Natural killer cell treated with Interleukin-12 subunit alpha and Interleukin-12 subunit beta and Interleukin-15 and Interleukin-18, amount 100 ng/mL, for 72 hours (primary cell): ENCODE results near the gene CEMIP. TPM values are rescaled to one million over a fixed set of nuclear protein-coding genes. Genes with fewer than 3 reads are reported as not detected.
A peak's percentile ranks its signal among the peaks of the same experiment; 100 is the strongest.
"Not testable (repeated sequence)": the region's sequence is repeated elsewhere in the genome, so short reads cannot be mapped to it uniquely, and the experiment has no call there.

Experiments
- ATAC-seq, 2 donors: fragments of 150-1000 bp; cut with Tn5 transposase in 1 of 2; sonication (Bioruptor Pico), chemical (Tn5 transposase) in 1 of 2; 2 replicates each; pipeline ENCODE4 v1.10.0; 2021
- DNase-seq: peaks from one replicate; pipeline ENCODE4 v3.0.0; 2022; ENCODE audit warnings: low spot score
- H3K27ac Mint-ChIP-seq, 2 donors: 1 replicate in 1 of 2; 2 replicates in 1 of 2; pipeline ENCODE4 v1.8.0; 2022; ENCODE audit warnings: mixed read lengths in 2 of 2, mild to moderate bottlenecking in 1 of 2, moderate library complexity in 1 of 2
- H3K27me3 Mint-ChIP-seq, 2 donors: 1 replicate in 1 of 2; 2 replicates in 1 of 2; pipeline ENCODE4 v1.8.0; 2022; ENCODE audit warnings: mixed read lengths in 2 of 2
- H3K36me3 Mint-ChIP-seq: one replicate; pipeline ENCODE4 v1.8.0; 2022; ENCODE audit warnings: mixed read lengths
- H3K4me1 Mint-ChIP-seq, 2 donors: 1 replicate in 1 of 2; 2 replicates in 1 of 2; pipeline ENCODE4 v1.8.0; 2022; ENCODE audit warnings: low read depth in 2 of 2, mixed read lengths in 2 of 2, mild to moderate bottlenecking in 1 of 2
- H3K4me3 Mint-ChIP-seq: one replicate; pipeline ENCODE4 v1.8.0; 2022; ENCODE audit warnings: mixed read lengths
- H3K9me3 Mint-ChIP-seq: 2 replicates; pipeline ENCODE4 v1.8.0; 2022; ENCODE audit warnings: mixed read lengths
- total RNA-seq, 2 donors: library from RNA; stranded (reverse); gene quantifications; one replicate each; pipeline ENCODE4 v1.2.3, GENCODE V29; 2022

CEMIP gene
- total RNA-seq, 2 donors from 2014 or later, result 0.19 to 0.50 TPM

DNA sequence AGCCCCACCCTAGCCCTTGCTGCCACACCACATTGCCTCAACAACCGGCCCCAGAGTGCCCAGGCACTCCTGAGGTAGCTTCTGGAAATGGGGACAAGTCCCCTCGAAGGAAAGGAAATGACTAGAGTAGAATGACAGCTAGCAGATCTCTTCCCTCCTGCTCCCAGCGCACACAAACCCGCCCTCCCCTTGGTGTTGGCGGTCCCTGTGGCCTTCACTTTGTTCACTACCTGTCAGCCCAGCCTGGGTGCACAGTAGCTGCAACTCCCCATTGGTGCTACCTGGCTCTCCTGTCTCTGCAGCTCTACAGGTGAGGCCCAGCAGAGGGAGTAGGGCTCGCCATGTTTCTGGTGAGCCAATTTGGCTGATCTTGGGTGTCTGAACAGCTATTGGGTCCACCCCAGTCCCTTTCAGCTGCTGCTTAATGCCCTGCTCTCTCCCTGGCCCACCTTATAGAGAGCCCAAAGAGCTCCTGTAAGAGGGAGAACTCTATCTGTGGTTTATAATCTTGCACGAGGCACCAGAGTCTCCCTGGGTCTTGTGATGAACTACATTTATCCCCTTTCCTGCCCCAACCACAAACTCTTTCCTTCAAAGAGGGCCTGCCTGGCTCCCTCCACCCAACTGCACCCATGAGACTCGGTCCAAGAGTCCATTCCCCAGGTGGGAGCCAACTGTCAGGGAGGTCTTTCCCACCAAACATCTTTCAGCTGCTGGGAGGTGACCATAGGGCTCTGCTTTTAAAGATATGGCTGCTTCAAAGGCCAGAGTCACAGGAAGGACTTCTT is 171.3 kb downstream of the CEMIP start:
- no peaks in the 10 kb centered on the region for H3K9me3 Mint-ChIP-seq
- H3K27ac Mint-ChIP-seq, result peak overlapping the region in 1 of 2 donors; percentile 17
- ATAC-seq, result no peak
- peaks cover 4 to 17% of the 10 kb centered on the region in 2 donors for H3K4me1 Mint-ChIP-seq
- no peak for DNase-seq
- H3K4me3 Mint-ChIP-seq, result no peak overlapping the region
- H3K27me3 Mint-ChIP-seq, result no peaks in the 10 kb centered on the region
- H3K36me3 Mint-ChIP-seq, result peaks cover 13% of the 10 kb centered on the region

DNA sequence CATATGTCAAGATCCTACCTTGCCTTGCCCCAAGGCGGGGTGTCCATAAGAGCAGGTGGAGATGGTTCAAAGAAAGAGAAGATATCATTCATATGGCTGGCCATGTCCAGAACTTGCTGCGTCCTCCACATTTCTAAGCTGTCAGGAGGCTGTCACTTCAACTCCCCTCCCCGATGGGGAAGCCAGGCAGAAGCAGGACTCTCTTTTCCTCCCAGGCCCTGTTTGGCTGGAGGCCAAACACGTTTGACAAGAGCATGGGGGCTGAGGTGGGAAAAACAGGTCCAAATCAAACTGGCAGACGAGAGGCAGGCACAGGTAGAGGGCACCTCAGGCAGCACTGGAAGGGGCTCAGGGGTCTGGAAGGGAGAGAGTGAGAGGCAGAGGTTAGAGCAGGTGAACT is 172.8 kb downstream of the CEMIP start:
- no peak for ATAC-seq
- H3K27ac Mint-ChIP-seq, result no peak overlapping the region
- H3K4me1 Mint-ChIP-seq, result peaks cover 17 to 18% of the 10 kb centered on the region in 2 donors
- DNase-seq, result no peak
- H3K36me3 Mint-ChIP-seq, result peaks cover 13% of the 10 kb centered on the region
- H3K27me3 Mint-ChIP-seq, result no peaks in the 10 kb centered on the region
- H3K9me3 Mint-ChIP-seq, result no peaks in the 10 kb centered on the region
- H3K4me3 Mint-ChIP-seq, result no peak overlapping the region

DNA sequence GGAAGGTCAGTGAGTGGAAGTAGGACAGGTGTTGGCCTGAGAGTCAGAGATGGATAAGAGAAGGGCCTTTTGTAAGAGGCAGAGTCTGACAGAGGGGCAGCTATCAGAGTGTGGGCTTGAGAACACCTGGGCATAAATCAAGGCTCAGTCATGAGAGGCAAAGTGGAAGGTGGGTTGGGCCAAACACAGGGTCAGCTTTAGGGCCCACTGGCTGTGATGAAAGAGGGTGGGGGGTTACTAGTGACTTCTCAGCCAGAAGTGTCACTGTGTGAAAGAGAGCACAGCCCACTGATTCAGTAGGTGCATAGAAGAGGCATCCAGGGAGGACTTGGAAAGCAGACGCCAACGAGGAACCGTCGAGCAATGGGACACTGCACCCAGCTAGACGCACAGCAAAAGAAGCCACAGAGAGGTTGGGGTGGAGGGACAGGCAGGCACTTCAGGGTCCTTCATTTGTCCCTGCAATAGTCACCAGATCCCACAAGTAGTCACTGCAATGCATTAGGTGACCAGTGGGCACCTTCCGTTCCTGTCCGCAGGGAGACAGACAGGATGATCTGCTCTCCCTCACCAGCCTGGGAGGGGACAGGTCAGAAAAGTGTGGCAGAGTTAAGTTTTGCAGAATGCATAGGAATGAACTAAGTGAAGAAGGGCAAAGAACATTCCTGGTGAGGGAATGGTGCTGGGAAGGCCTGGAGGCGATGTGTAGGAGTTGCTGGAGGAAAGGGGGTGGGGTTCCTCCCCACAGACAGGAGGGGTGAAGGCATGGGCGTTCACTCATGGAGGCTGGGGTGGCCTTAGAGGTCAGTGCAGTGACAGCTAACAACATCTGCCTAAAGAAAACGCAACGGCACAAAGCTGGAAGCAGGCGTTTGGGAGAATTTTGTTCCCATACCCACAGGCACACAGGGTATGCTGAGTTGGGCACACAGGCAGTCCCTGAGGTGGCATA is 174.1 kb downstream of the CEMIP start:
- ATAC-seq, result no peak
- Mint-ChIP-seq H3K27me3 (no peaks in the 10 kb centered on the region), H3K36me3 (peaks cover 6% of the 10 kb centered on the region), H3K4me1 (peaks cover 21 to 28% of the 10 kb centered on the region in 2 donors), H3K27ac (peak overlapping the region in 1 of 2 donors; percentile 59), H3K9me3 (no peaks in the 10 kb centered on the region), H3K4me3 (no peak overlapping the region)
- no peak for DNase-seq

DNA sequence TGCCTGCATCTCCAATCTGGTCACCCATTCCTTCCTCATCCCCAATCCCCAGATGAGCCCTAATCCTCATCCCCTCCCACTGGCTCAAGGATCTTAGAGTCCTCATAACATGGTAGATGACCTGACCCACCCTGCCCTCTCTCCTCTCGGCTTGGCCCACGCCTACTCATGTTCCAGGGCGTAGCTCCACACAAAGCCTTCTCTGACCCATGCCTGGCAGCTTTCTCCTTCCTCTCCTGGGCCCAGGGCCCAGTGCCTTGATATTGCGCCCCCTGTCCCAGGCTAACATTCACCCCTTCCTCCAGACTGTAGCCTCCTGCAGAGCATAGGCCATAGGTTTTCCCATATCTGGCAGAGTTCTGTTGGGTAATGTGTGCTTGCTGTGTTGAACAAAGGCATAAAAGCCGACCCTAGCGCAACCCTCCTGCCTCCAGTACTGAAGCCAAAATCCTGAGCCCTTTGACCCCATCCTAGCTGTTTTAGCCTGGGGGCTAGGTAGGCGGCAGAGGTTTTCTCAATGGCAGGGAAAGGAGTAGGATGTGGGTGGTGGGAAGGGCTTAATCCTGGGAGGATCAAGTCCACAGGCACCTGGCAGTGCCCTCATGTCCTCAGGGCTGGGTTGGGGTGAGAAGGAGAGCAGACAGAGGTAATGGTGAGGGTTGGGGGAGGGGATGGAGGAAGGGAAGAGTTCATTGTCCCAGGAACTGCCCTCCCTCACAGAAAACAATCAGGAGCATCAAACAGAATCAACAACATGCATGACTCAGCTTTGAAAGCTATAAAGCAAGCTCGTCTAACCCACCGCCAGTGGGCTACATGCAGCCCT is 175.0 kb downstream of the CEMIP start:
- H3K4me1 Mint-ChIP-seq, result peaks cover 27 to 35% of the 10 kb centered on the region in 2 donors
- H3K27me3 Mint-ChIP-seq, result no peaks in the 10 kb centered on the region
- DNase-seq (no peak), ATAC-seq (no peak)
- H3K36me3 Mint-ChIP-seq, result peaks cover 10% of the 10 kb centered on the region
- no peak overlapping the region for H3K4me3 Mint-ChIP-seq
- no peaks in the 10 kb centered on the region for H3K9me3 Mint-ChIP-seq
- H3K27ac Mint-ChIP-seq, result peak overlapping the region in 1 of 2 donors; percentile 41

DNA sequence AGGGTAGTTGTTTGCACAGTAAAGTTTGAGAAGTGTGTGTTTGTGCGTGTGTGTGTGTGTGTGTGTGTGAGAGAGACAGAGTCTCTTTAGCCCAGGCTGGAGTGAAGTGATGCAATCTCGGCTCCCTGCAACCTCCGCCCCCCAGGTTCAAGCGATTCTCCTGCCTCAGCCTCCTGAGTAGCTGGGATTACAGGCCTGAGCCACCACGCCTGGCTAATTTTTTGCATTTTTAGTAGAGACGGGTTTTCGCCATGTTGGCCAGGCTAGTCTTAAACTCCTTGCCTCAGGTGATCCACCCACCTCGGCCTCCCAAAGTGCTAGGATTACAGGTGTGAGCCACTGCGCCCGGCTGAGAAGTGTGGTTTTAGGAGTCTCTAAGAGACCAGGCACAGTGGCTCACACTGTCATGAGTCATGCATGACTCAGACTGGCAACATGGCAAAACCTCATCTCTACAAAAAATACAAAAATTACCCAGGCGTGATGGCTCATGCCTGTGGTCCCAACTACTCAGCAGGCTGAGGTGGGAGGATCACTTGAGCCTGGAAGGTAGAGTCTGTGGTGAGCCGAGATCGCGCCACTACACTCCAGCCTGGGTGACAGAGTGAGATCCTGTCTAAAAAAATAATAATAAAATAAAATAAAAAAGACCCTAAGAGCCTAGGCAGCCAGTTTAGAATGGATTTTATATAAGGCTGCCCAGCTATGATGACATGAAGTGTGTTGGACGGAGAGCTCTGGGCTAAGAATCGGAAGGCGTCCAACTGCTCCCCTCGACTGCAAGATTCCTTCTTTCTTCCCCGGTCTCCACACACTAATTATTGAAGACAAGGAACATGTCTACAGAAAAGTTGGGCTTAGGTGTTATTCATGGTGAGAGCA is 176.6 kb downstream of the CEMIP start:
- peak; percentile 77 for DNase-seq
- peaks cover 33 to 42% of the 10 kb centered on the region in 2 donors for H3K4me1 Mint-ChIP-seq
- H3K36me3 Mint-ChIP-seq, result peaks cover 10% of the 10 kb centered on the region
- ATAC-seq, result peak; percentile 96 to 97
- H3K27ac Mint-ChIP-seq, result peak overlapping the region; percentile 45 to 46
- not testable (repeated sequence) for H3K27me3 Mint-ChIP-seq, H3K9me3 Mint-ChIP-seq
- peak overlapping the region; percentile 35 for H3K4me3 Mint-ChIP-seq

DNA sequence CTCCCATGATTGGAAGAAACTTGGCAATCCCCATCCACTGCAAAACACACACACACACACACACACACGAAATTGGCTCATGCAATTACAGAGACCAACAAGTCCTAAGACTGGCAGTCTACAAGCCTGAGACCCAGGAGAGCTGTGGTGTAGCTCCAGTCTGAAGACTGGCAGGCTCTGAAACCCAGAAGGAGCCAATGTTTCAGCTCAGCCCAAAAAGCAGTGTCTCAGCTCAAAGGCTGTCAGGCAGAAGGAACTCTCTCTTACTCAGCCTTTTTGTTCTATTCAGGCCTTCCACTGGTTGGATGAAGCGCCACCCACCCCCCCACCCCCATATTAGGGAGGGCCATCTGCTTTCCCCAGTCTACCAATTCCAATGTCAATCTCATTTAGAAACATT is 178.4 kb downstream of the CEMIP start:
- DNase-seq (no peak), ATAC-seq (no peak)
- Mint-ChIP-seq H3K36me3 (peaks cover 6% of the 10 kb centered on the region), H3K27ac (peak overlapping the region in 1 of 2 donors; percentile 19), H3K9me3 (no peaks in the 10 kb centered on the region), H3K4me1 (peaks cover 48 to 60% of the 10 kb centered on the region in 2 donors), H3K27me3 (no peaks in the 10 kb centered on the region), H3K4me3 (peak overlapping the region; percentile 24)

DNA sequence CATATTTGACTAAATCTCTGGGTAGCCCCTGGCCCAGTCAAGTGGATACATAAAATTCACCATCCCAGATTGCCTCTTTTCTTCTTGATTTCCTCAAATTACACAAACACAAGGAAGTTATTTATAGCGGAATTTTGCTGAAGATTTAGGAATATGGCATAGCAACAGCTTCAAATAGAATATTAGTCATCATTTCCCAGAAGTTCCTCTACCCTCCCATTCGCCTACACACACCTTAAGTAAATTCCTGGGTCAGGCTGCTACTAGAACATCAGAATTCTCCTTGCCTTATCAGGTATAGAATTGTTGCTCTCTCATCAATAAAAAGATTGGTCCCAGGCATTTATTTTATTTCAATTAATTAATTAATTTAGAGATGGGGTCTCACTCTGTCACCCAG is 178.8 kb downstream of the CEMIP start:
- no peak for ATAC-seq
- H3K27me3 Mint-ChIP-seq, result no peaks in the 10 kb centered on the region
- peaks cover 47 to 64% of the 10 kb centered on the region in 2 donors for H3K4me1 Mint-ChIP-seq
- peaks cover 11% of the 10 kb centered on the region for H3K36me3 Mint-ChIP-seq
- peak overlapping the region in 1 of 2 donors; percentile 19 for H3K27ac Mint-ChIP-seq
- H3K9me3 Mint-ChIP-seq, result no peaks in the 10 kb centered on the region
- no peak for DNase-seq
- H3K4me3 Mint-ChIP-seq, result no peak overlapping the region

DNA sequence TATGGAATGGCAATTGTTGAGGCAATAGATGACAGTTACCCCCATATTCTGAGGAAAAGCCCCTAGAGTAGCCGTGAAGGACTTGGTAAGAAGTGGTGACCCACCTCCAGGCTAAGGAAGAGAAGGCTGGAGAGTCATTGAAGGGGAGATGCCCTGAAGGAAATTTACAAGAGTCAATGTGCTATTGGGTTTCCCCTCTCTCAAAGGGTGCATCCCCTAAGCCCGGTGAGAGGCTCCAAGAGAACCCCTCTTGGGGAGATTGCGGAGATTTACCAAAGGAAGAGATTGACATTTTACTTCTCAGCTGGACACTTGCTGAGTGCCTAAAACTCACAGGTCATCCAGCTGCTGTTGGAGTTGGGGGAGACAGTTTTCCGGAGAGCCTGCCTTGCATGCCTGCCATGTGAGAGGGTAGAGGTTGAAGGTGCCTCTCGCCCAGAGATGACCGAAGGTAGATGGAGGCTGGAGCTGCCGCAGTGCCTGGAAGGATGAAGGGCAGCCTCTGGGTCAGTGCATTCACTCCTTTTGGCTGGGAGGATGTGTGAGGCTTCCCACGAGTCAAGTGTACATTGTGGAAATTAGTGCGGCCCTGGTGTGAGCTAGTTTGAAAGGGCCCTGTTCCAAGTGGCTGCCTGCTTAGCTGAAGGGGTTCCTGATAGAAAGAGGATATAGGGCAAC is 179.8 kb downstream of the CEMIP start:
- Mint-ChIP-seq H3K27ac (peak overlapping the region in 1 of 2 donors; percentile 65), H3K9me3 (no peaks in the 10 kb centered on the region), H3K4me1 (peaks cover 50 to 71% of the 10 kb centered on the region in 2 donors), H3K36me3 (peaks cover 18% of the 10 kb centered on the region), H3K27me3 (no peaks in the 10 kb centered on the region), H3K4me3 (no peak overlapping the region)
- ATAC-seq, result peak in 1 of 2 donors; percentile 29
- no peak for DNase-seq

DNA sequence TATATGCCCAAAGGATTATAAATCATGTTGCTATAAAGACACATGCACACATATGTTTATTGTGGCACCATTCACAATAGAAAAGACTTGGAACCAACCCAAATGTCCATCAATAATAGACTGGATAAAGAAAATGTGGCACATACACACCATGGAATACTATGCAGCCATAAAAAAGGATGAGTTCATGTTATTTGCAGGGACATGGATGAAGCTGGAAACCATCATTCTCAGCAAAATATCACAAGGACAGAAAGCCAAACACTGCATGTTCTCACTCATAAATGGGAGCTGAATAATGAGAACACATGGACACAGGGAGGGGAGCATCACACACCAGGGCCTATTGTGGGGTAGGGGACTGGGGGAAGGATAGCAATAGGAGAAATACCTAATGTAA is 186.3 kb downstream of the CEMIP start:
- Mint-ChIP-seq H3K36me3 (peaks cover 29% of the 10 kb centered on the region), H3K4me1 (peaks cover 43 to 46% of the 10 kb centered on the region in 2 donors)
- H3K4me3 Mint-ChIP-seq, DNase-seq, H3K9me3 Mint-ChIP-seq, H3K27me3 Mint-ChIP-seq, H3K27ac Mint-ChIP-seq, ATAC-seq: not testable (repeated sequence)

DNA sequence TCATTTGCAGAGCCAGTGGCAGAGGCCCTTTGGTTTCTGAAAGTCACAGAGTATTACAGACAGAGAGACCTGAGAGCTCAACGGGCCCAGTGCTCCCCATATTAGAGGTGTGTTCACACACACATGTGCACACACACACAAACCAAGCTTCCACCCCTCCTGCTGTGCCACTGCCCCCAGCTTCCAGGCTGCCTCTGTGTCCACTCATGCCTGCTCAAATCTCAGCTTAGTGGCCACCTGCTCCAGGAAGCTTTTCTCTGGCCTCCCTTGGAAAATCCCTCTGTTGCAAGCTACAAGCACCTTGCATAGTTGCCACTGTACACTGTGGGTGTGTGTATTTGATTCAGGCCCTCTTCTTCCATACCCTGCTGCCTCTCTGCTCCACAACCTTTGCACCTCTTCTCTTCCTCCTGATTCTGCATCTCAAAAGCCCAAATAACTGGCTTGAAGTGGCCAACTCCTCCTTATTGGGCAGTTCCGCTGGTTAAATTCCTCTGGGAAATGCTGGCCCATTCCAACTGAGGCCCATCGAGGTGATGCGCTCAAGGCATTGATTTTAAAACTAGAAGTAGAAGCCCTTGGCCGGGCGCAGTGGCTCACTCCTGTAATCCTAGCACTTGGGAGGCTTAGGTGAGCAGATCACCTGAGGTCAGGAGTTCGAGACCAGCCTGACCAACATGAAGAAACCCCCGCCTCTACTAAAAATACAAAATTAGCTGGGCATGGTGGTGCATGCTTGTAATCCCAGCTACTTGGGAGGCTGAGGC is 187.4 kb downstream of the CEMIP start:
- no peak for ATAC-seq
- H3K4me3 Mint-ChIP-seq, result no peak overlapping the region
- H3K36me3 Mint-ChIP-seq, result peaks cover 29% of the 10 kb centered on the region
- H3K27me3 Mint-ChIP-seq, result no peaks in the 10 kb centered on the region
- H3K4me1 Mint-ChIP-seq, result peaks cover 31 to 41% of the 10 kb centered on the region in 2 donors
- H3K9me3 Mint-ChIP-seq, result peaks cover 3% of the 10 kb centered on the region
- no peak for DNase-seq
- no peak overlapping the region for H3K27ac Mint-ChIP-seq

DNA sequence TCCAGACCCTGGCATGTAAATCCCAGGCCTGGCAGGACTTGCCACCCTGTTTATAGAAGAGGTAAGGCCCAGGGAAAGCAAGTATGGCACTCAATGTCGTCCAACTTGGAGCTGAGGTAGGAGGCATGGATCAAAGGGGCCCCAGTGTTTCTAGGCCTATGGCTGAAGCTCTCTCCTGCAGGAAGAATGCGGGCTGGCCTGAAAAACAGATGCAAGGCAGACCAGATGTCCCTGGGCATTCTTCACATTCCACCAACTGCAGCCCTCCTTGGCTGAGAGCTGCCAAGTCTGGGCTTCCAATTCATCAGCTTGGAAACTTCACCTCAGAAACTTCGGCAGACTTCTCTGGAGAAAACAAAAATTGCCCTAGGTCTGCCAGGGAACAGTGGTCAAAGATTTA is 188.3 kb downstream of the CEMIP start:
- peaks cover 28% of the 10 kb centered on the region for H3K36me3 Mint-ChIP-seq
- DNase-seq (no peak), ATAC-seq (no peak)
- H3K4me3 Mint-ChIP-seq, result no peak overlapping the region
- peaks cover 3% of the 10 kb centered on the region for H3K9me3 Mint-ChIP-seq
- H3K27ac Mint-ChIP-seq, result no peak overlapping the region
- peaks cover 23 to 33% of the 10 kb centered on the region in 2 donors for H3K4me1 Mint-ChIP-seq
- H3K27me3 Mint-ChIP-seq, result no peaks in the 10 kb centered on the region
